NCI-H446 treated with DMSO at 0.1 percent for 48 hours (cell line): ENCODE measurements around the gene MOB3B.
A peak's percentile ranks its signal among the peaks of the same experiment; 100 is the strongest.
"Not testable (repeated sequence)": the region's sequence is repeated elsewhere in the genome, so short reads cannot be mapped to it uniquely, and the experiment has no call there.

ENCODE experiments used
- DNase-seq: peaks from one replicate; lab custom pipeline; 2025; lab: John Stamatoyannopoulos, UW

MOB3B gene

DNA sequence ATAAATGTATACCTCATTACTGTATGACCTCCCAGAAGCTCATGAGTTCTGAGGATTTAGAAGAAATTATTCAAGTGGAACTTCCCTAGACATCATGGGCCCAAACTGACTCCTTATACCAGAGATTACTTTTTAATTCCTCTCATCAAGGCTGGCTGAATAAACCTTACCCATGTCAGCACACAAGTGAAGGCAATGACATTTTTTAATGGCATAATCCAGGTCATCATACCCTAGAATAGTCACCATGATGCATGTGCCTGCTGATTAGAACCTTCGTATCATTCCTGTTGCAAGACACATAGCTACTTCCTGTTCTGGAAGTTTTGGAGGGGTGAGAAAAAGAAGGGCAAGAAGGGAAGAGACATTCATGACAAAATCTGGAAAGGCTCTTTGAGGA is 55.3 kb downstream of the MOB3B start:
- DNase-seq = no peak

GRCh38 chr9:27473111-27473529 is 56.5 kb downstream of the MOB3B start:
- DNase-seq = no peak

GRCh38 chr9:27472195-27472594 is 57.4 kb downstream of the MOB3B start:
- peak; percentile 54 for DNase-seq

DNA sequence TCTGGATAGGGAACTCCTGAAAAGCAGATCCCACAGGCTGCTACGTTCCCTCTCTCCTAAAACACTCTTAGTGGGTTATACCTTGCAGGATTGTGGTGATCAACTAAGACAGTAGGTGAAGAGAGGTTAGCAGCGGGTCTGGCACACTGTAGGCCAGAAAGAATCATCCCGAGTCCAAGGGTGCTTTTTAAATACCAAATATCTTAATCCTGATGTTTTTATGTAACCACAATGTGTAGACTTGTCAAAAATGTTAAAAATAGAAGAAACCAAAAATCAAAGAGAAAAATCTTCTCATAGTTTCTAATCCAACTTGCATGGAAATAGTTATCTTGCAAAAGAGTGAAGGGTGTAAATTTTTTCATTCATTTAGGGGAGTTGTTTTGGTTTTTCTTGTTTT is 57.8 kb downstream of the MOB3B start:
- no peak for DNase-seq

GRCh38 chr9:27471366-27471765 is 58.2 kb downstream of the MOB3B start:
- DNase-seq = no peak

DNA sequence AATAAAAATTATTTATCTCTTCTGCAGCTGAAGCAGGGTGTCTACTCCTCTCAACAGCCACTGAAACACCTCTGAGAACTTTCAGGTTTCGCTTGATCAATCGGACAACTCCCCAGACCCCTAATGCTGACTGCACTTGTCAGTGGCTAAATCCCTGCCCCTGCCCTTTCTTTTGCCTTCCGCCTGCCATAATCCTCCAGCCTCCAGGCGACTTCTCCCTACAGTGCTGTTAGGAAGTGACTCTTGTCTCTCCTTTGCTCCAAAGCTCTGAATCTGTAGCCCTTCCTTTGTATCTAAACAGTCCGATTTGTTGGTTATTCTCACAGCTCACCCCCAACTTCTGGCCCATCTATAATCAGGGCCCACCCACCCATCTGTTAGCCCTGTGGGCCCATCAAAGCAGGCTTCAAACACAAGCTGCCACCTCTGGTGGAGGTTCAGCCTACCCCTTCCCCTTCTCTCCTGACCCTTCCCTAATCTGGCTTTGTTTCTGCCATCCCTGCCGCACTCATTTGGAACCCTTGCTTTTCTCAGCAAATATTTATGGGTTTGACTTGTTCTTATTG is 59.2 kb downstream of the MOB3B start:
- DNase-seq = no peak

GRCh38 chr9:27469550-27469949 is 60.1 kb downstream of the MOB3B start:
- DNase-seq = no peak

- DNase-seq = no peak
These were observed 61.0 kb downstream of the MOB3B start for GRCh38 chr9:27468462-27469110.

DNA sequence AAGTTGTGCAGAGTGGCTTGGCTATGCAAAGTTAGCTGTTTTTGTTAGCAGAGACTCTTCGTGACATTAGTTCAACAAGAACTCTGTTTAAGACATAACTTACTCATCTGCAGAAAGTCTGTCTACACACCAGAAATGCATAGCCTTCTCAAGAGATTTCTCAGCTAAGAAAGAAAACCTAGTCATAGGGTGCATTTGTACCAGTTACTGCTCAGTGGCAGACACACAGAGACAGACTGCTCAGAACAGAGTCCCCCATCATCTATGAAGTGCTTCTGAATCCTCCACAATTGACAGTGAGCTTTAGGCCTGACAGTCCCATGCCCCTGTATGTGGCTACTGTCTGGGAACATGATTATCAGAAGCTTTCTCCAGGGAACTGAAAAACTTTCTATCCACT is 61.6 kb downstream of the MOB3B start:
- DNase-seq = no peak

DNA sequence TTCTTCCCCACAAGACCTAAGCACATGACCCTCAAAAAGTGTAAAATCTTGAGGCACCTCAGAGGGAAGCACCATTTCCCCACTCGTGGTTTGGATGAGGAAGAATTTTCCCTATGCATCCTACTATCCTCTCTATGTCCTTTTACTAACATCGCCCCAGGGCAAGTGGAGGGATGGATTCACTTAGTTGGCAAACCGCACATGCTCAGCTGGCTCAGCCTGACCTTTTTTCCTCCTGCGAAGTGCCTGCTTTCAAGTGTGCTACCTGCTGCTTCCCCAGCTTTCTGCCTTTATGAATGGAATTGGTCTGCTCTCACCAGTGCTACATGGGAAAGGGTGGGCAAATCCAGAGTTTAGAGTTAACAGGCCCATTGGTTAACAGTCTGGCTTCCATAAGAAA is 62.1 kb downstream of the MOB3B start:
- no peak for DNase-seq

DNA sequence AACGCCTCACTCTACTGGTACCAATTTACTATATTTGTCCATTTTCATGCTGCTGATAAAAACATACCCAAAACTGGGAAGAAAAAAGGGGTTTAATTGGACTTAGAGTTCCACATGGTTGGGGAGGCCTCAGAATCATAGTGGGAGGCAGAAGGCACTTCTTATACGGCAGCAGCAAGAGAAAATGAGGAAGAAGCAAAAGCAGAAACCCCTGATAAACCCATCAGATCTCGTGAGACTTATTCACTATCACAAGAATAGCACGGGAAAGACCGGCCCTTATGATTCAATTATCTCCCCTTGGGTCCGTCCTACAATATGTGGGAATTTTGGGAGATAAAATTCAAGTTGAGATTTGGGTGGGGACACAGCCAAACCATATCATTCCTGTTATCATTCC is 63.1 kb downstream of the MOB3B start:
- not testable (repeated sequence) for DNase-seq

DNA sequence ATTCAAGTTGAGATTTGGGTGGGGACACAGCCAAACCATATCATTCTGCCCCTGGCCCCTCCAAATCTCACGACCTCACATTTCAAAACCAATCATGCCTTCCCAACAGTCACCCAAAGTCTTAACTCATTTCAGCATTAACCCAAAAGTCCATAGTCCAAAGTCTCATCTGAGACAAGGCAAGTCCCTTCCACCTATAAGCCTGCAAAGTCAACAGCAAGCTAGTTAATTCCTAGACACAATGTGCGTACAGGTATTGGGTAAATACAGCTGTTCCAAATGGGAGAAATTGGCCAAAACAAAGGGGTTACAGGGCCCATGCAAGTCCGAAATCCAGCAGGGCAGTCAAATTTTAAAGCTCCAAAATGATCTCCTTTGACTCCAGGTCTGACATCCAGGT is 64.7 kb downstream of the MOB3B start:
- not testable (repeated sequence) for DNase-seq

DNA sequence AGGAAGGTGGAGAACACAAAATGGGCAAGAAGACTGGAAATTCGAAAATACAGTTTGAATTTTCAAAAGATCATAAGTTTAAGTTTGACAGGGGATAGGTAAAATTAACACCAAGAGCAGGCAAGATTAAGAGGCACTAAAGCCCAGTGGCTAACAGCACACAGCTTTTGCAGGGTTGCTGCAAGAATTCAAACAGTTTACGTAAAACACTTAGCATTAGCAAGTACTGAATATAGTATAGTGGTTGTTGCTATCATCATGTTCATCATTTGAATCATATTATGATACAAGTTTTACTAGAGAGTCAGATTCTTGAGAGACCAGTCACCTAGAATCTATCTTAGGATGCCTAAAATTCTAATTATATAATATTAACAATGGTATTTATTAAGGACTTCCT is 66.8 kb downstream of the MOB3B start:
- no peak for DNase-seq

DNA sequence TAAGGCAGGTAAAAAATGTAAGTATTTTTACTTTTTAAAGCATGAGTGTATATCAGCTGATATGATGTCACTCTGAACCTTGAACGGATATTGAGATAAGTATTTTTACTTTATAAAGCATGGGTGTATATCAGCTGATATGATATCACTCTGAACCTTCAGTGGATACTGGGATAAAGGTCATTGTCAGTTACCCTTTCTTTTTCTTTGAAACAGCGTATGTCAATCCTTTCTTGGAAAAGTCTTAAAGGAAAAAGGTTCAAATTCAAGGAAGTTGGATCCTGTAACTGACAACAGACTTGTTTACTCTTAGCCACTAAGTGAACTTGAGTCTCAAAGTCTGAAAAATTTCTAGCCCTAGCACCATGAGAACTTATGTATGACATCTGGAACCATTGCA is 67.2 kb downstream of the MOB3B start:
- no peak for DNase-seq

- DNase-seq = no peak
These were observed 69.2 kb downstream of the MOB3B start for GRCh38 chr9:27460226-27461023.

DNA sequence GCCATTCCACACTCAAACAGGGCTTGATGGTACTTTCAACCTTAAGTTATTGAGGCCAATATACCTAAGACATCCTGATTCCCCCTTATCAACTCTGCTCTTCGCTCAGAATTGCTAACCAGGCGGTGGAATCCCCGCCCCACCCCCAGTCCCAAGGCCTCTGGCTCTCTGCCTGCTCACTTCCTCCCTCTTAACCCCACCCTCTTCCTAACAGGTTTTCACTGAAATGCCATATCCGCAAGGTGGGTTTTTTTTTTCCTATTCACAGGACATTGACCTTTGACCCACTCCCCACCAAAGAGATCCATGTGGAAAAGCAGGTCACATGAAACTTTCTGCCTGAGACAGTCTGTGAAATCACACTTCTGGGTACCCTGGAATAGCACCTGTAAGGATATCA is 72.2 kb downstream of the MOB3B start:
- no peak for DNase-seq

DNA sequence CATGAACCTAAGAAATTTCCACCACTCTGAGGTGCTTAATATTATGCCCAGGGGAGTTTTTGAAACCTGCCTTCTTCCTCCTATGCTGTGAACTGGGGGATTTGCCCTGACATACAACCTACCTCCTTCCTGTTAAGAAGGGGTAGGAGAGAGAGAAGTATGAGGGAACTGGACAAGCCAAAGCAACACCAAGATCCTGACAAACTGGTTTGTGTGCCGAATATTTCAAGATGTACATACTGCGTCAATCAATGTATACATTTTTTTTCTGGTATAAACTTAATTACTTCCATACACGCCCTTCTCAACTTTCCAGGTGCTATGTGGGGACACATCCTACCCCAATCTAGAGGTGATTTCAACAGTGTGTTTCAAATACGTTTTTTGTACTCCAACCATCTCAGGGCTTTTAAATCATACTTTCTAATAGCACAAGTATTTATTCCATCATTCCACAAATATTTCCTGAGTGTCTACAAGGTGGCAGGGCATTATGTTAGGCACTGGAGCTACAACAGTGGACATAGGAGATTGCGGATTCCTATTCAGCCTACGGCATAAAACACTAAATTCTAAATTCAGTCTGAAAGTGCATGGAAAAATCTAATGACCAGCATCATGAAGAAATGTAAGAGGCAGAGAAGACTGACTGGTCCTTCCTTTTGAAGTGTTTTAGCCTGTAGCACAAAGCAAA is 75.6 kb downstream of the MOB3B start:
- DNase-seq = no peak

- no peak for DNase-seq
These were observed 78.3 kb downstream of the MOB3B start for GRCh38 chr9:27451207-27451797.

DNA sequence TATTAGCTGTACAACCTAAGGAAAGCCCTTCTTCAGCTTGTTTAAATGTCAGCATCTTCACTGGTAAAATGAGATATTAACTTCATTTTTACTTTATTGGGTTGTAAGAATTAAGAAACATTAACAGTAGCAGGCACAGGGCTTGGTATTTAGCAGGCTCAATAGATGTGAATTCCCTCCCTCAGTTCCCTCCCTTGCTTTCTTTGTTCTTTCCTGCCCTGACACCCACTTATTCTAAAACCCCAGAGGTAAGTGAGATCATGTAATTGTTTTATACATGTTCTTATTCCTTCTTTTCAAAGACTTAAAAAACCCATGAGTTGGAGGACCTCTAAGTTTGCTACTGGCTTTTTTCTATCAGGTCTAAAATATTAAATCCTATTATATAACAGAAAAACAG is 78.9 kb downstream of the MOB3B start:
- no peak for DNase-seq

DNA sequence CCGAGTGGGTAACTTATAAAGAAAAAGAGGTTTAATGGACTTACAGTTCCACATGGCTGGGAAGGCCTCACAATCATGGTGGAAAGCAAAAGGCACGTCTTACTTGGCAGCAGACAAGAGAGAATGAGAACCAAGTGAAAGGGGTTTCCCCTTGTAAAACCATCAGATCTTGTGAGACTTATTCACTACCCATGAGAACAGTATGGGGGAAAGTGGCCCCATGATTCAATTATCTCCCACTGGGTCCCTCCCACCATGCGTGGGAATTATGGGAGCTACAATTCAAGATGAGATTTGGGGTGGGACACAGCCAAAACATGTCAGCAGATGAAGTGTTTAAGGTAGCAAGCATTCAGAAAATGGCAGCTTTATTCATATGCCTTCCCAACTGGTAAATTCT is 81.3 kb downstream of the MOB3B start:
- DNase-seq = not testable (repeated sequence)

- DNase-seq = no peak
These were observed 82.5 kb downstream of the MOB3B start for GRCh38 chr9:27447031-27447683.

DNA sequence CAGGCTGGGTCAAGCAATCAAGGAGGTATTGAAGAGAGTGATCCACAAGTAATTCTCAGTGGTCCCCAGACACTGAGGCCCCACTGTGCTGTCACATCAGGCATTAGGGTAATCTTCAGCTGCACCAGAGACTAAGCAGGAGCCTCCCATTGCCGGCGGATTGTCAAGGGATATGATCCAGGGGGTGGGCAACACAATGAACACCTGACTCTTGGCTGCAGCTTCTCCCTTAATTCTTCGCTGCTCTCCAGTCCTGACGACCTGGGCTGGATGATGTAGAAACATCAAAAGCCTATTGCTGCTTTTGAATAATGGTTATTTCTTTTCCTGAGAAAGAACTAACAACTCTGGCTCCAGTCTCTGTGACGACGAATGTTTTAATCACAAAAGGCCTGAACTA is 83.9 kb downstream of the MOB3B start:
- no peak for DNase-seq
